Retinal pigment epithelial cell (primary cell): ENCODE results near the gene ZNF830.

ENCODE experiments used
- DNase-seq: peaks from one replicate; pipeline ENCODE4 v3.0.0-alpha.2; 2010; ENCODE audit warnings: low read depth
- H3K4me3 ChIP-seq: 2 replicates; pipeline ENCODE4 v1.5.1; 2011; ENCODE audit warnings: mild to moderate bottlenecking, low read length, control low read depth, moderate library complexity
- CTCF ChIP-seq: conservative IDR thresholded peaks from 2 replicates; pipeline ENCODE4 v1.5.1; 2011; ENCODE audit warnings: low read depth, low read length, control low read depth, inconsistent platforms

ZNF830 gene

GRCh38 chr17:34980681-34981537, 19.6 kb downstream of the ZNF830 start:
- H3K4me3 ChIP-seq, result peak overlapping the region; percentile 73
- no peak for DNase-seq
- TF ChIP-seq CTCF, result peak; percentile 41

- DNase-seq, result no peak
- TF ChIP-seq CTCF, result no peak
- peak overlapping the region; percentile 73 for H3K4me3 ChIP-seq
Observed at GRCh38 chr17:34981538-34982241, 20.4 kb downstream of the ZNF830 start.

- no peak for DNase-seq
- no peak for TF ChIP-seq CTCF
- no peak overlapping the region for H3K4me3 ChIP-seq
Observed at GRCh38 chr17:34987232-34987631, 25.9 kb downstream of the ZNF830 start.

- TF ChIP-seq CTCF, result no peak
- no peak for DNase-seq
- no peak overlapping the region for H3K4me3 ChIP-seq
Observed at GRCh38 chr17:34988644-34989043, 27.3 kb downstream of the ZNF830 start.

GRCh38 chr17:34989473-34989872, 28.1 kb downstream of the ZNF830 start:
- no peak overlapping the region for H3K4me3 ChIP-seq
- DNase-seq, result no peak
- no peak for TF ChIP-seq CTCF

GRCh38 chr17:34990921-34991365, 29.6 kb downstream of the ZNF830 start:
- H3K4me3 ChIP-seq, result no peak overlapping the region
- DNase-seq, result no peak
- TF ChIP-seq CTCF, result no peak
